ENCODE measurements around the gene H3-3A. TPM values are rescaled to one million over a fixed set of nuclear protein-coding genes. Genes with fewer than 3 reads are reported as not detected.

Gene H3-3A
- polyA plus RNA-seq, 1 of the 3 experiments (the other 2 are of a cell fraction): 315 TPM

GRCh38 chr1:226044514-226045101, 17.9 kb upstream of the H3-3A start:
- Histone ChIP-seq H4K20me1 (ENCODE audit: insufficient read depth) (no peaks in the 10 kb centered on the region), H3K9me3 (no peaks in the 10 kb centered on the region), H2AFZ (ENCODE audit: low read depth) (no peak overlapping the region), H3K27me3 (ENCODE audit: insufficient read depth) (no peaks in the 10 kb centered on the region), H3K36me3 (replicated peaks in 1 of 2; ENCODE audit: control insufficient read depth in 1 of 2, insufficient read depth in 2 of 2, low read length in 1 of 2) (no peaks in the 10 kb centered on the region), H3K27ac (ENCODE audit: low read depth in 2 of 2, low read length in 1 of 2) (no peak overlapping the region), H3K9me2 (no peaks in the 10 kb centered on the region), H3K4me1 (ENCODE audit: control insufficient read depth in 1 of 2, insufficient read depth in 2 of 2, low read depth in 1 of 2, low read length in 1 of 2) (no peaks in the 10 kb centered on the region), H3K4me2 (no peak overlapping the region), H3K4me3 (ENCODE audit: low read depth in 2 of 2, low read length in 1 of 2) (no peak overlapping the region), H3K79me2 (ENCODE audit: insufficient read depth) (no peaks in the 10 kb centered on the region), H3K9ac (no peak overlapping the region), H3F3A (replicated peaks; ENCODE audit: insufficient read depth) (no peaks in the 10 kb centered on the region)
- 59% methylated on average over 4 of the region's 4 CpGs for WGBS (ENCODE audit: low lambda C conversion rate)
- ChIA-PET POLR2A (no interaction called here), CTCF (interaction anchor here (1.2 to 2.4 kb wide), 2 partner anchors 20 to 57 kb away, joined by 3 to 10 read pairs; no protein-coding TSS in a partner anchor)
- no peak for DNase-seq
- TF ChIP-seq FOXJ3 (CRISPR knock-in tag; IDR thresholded peaks at IDR 0.05): no peak
- TF ChIP-seq RAD21 (IDR thresholded peaks at IDR 0.05; ENCODE audit: low read length): no peak
- TF ChIP-seq CTCF (IDR thresholded peaks at IDR 0.05): no peak
- no peak for TF ChIP-seq USF2 (IDR thresholded peaks at IDR 0.05; ENCODE audit: borderline replicate concordance, low read depth, low read length)

- no peaks in the 10 kb centered on the region for H3K79me2 ChIP-seq (ENCODE audit: insufficient read depth)
- H3K4me3 ChIP-seq (ENCODE audit: low read depth in 2 of 2, low read length in 1 of 2): no peak overlapping the region
- H3K4me1 ChIP-seq (ENCODE audit: control insufficient read depth in 1 of 2, insufficient read depth in 2 of 2, low read depth in 1 of 2, low read length in 1 of 2): no peaks in the 10 kb centered on the region
- no peak overlapping the region for H3K9ac ChIP-seq
- no peak overlapping the region for H2AFZ ChIP-seq (ENCODE audit: low read depth)
- POLR2A ChIA-PET: no interaction called here
- no peaks in the 10 kb centered on the region for H3K9me2 ChIP-seq
- H3K4me2 ChIP-seq: no peak overlapping the region
- no peaks in the 10 kb centered on the region for H3F3A ChIP-seq (replicated peaks; ENCODE audit: insufficient read depth)
- H3K27me3 ChIP-seq (ENCODE audit: insufficient read depth): no peaks in the 10 kb centered on the region
- CTCF ChIA-PET: interaction anchor here (1.1 kb wide), 1 partner anchor 19 kb away, joined by 4 read pairs; no protein-coding TSS in a partner anchor
- WGBS (ENCODE audit: low lambda C conversion rate): 81% methylated on average over 5 of the region's 6 CpGs
- H3K36me3 ChIP-seq (replicated peaks in 1 of 2; ENCODE audit: control insufficient read depth in 1 of 2, insufficient read depth in 2 of 2, low read length in 1 of 2): peaks cover 0 to 3% of the 10 kb centered on the region in 2 experiments
- no peak for DNase-seq
- no peak overlapping the region for H3K27ac ChIP-seq (ENCODE audit: low read depth in 2 of 2, low read length in 1 of 2)
- TF ChIP-seq EP300 (IDR thresholded peaks at IDR 0.05; ENCODE audit: borderline replicate concordance in 1 of 2, low read depth in 1 of 2, low read length in 1 of 2): no peak
- no peak for TF ChIP-seq CHD2 (IDR thresholded peaks at IDR 0.05; ENCODE audit: low read length, partially characterized antibody)
- no peak for TF ChIP-seq USF2 (IDR thresholded peaks at IDR 0.05; ENCODE audit: borderline replicate concordance, low read depth, low read length)
- H4K20me1 ChIP-seq (ENCODE audit: insufficient read depth): no peaks in the 10 kb centered on the region
- H3K9me3 ChIP-seq: no peaks in the 10 kb centered on the region
Observed at GRCh38 chr1:226046240-226046639, 16.3 kb upstream of the H3-3A start.
